Psoas muscle (tissue), 8 donors: ENCODE measurements around the gene NXPH3. TPM values are rescaled to one million over a fixed set of nuclear protein-coding genes. Genes with fewer than 3 reads are reported as not detected.

Experiments used
- ATAC-seq, 4 donors: fragments of 200-7000 bp; cut with Tn5 transposase; one replicate each; pipeline ENCODE4 v1.9.1; 2020; ENCODE audit warnings: moderate library complexity in 3 of 4, mild to moderate bottlenecking in 2 of 4
- DNase-seq, 2 donors: peaks; one replicate each; pipeline ENCODE4 v3.0.0-alpha.2; 2020
- H3K27ac ChIP-seq: fragments of 200-600 bp; one replicate; pipeline ENCODE4 v1.8.0; 2022
- H3K27me3 ChIP-seq, 3 donors: fragments of 200-600 bp in 1 of 3; one replicate each; pipeline versions ENCODE4 v1.6.1 to v1.8.0; 2013 to 2022; ENCODE audit warnings: low read length in 2 of 3, mild to moderate bottlenecking in 2 of 3, moderate library complexity in 1 of 3; ENCODE audit not compliant: insufficient read depth in 3 of 3
- H3K36me3 ChIP-seq, 2 donors: fragments of 200-600 bp in 1 of 2; one replicate each; pipeline versions ENCODE4 v1.6.1 to v1.8.0; 2013 to 2022; ENCODE audit warnings: low read depth in 1 of 2, mild to moderate bottlenecking in 1 of 2, moderate library complexity in 1 of 2; ENCODE audit not compliant: insufficient read depth in 1 of 2
- H3K4me1 ChIP-seq: fragments of 200-600 bp; one replicate; pipeline ENCODE4 v1.8.0; 2022
- H3K4me3 ChIP-seq: fragments of 200-600 bp; one replicate; pipeline ENCODE4 v1.8.0; 2022; ENCODE audit warnings: mild to moderate bottlenecking
- H3K9me3 ChIP-seq: fragments of 200-600 bp; one replicate; pipeline ENCODE4 v1.8.0; 2022
- WGBS, 3 donors: extraction: QIAGEN DNeasy Blood & Tissue Kit; methylation state at CpG; one replicate each; pipeline versions ENCODE4 v1.1.6 to v1.1.7; 2013; 5-methylcytosine and 5-hydroxymethylcytosine counted together
- intact Hi-C, 2 donors: fragments of 100-400 bp; cut with DNase I; formaldehyde crosslinking; loops; one replicate each; pipeline versions ENCODE4 v1.11.0 to v1.14.2; 2022
- polyA plus RNA-seq, 3 donors: library from polyadenylated mRNA; stranded (reverse); fragments of 200-250 nt; gene quantifications; one replicate each; pipeline ENCODE4 v1.2.3, GENCODE V29; 2013
- total RNA-seq, 4 donors: library from RNA; stranded (reverse); fragmentation: NEBNext Ultra II Directional in 2 of 4; extraction: Animal tissue kit (Norgen Biotek cat#: 25700) in 2 of 4; gene quantifications; one replicate each; pipeline versions ENCODE4 v1.2.1 to v1.2.4, GENCODE V29; 2021 to 2023
- TF ChIP-seq, protein P1 (sequence below): fragments of 200-600 bp; IDR thresholded peaks from one replicate; pipeline ENCODE4 v1.8.0; 2022; ENCODE audit warnings: antibody characterized with exemption
- donor health status: healthy with polysubstance abuse.
- donor health status: DM: no; HTN: no; CAD: no; lungs with moderate emphysema.
- donor health status: Bipolar disorder and iron deficiency.
- donor health status: healthy.
- donor health status: DM: yes; HTN: yes; CAD: no.
- donor health status: DM: no; HTN: no; CAD: no.
- donor health status: DM: no; HTN: no; CAD: no.
- donor health status: DM: yes; HTN: yes; CAD: no.

NXPH3 gene
- total and polyA plus RNA-seq, 7 donors: 0.39 to 1.8 (median 0.55) TPM

DNA sequence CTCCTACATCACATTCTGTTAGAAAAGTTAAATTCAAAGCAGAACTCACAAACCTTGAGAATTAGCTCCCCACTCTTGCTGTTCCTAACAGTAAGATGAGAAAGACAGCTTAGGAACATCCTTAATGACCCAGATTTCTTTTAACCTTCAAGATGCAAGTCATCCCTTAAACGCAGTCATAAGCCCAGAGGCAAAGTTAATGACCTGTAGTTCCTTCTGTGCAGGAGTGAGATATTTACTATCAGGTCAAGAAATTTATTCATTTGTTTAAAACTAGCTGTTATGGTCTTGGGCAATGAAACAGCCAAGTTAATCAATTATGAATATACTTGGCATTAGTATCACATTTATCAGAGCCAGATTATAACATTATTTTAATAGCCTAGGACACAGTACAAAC lies 37.1 kb downstream of the NXPH3 start:
- peaks cover 9 to 53% of the 10 kb centered on the region in 2 donors for H3K36me3 ChIP-seq
- intact Hi-C loops: no loop called here
- WGBS, 3 donors: 42 to 66% (median 44%) methylated on average over 1 of the region's 1 CpG
- H3K9me3 ChIP-seq: no peaks in the 10 kb centered on the region
- TF ChIP-seq, protein P1, sequence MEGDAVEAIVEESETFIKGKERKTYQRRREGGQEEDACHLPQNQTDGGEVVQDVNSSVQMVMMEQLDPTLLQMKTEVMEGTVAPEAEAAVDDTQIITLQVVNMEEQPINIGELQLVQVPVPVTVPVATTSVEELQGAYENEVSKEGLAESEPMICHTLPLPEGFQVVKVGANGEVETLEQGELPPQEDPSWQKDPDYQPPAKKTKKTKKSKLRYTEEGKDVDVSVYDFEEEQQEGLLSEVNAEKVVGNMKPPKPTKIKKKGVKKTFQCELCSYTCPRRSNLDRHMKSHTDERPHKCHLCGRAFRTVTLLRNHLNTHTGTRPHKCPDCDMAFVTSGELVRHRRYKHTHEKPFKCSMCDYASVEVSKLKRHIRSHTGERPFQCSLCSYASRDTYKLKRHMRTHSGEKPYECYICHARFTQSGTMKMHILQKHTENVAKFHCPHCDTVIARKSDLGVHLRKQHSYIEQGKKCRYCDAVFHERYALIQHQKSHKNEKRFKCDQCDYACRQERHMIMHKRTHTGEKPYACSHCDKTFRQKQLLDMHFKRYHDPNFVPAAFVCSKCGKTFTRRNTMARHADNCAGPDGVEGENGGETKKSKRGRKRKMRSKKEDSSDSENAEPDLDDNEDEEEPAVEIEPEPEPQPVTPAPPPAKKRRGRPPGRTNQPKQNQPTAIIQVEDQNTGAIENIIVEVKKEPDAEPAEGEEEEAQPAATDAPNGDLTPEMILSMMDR: no peak
- no peak for DNase-seq
- H3K27me3 ChIP-seq: no peaks in the 10 kb centered on the region
- no peak for ATAC-seq
- H3K4me3 ChIP-seq: no peak overlapping the region
- H3K27ac ChIP-seq: no peak overlapping the region
- peaks cover 40% of the 10 kb centered on the region for H3K4me1 ChIP-seq

DNA sequence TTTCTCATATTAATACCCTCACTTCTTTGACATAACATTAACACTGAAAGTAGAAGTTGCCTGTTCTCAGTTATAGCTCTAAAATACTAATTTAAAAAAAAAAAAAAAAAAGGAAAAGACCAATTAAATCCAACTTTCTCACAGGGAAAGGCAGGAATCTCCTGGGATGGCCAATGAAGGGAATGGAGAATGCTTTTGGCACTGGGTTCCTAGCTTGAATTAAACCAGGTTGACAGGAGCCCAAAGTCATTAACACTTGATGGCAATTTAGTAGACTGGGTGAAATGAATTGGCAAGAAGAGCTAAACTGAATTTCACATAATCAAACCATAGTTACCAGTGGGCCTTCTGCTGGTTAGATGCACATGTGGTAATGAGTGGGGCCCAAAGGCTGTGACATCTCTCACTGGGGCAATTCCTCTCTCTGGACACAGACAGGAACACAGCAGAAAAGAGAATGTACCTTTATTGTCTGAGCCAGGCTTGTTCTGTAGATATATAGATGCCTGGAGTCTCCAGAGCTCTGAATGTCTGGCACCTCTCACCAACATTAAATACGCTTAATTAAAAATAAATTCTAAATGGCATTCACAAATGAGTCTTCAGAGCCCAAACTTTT lies 37.6 kb downstream of the NXPH3 start:
- H3K4me3 ChIP-seq: no peak overlapping the region
- 94 to 100% (median 100%) methylated on average over 1 of the region's 1 CpG for WGBS, 3 donors
- ATAC-seq (no peak), DNase-seq (no peak)
- no peaks in the 10 kb centered on the region for H3K9me3 ChIP-seq
- no peaks in the 10 kb centered on the region for H3K27me3 ChIP-seq
- H3K27ac ChIP-seq: no peak overlapping the region
- TF ChIP-seq, protein P1: no peak
- peaks cover 40% of the 10 kb centered on the region for H3K4me1 ChIP-seq
- intact Hi-C loops: no loop called here
- H3K36me3 ChIP-seq: peaks cover 7 to 53% of the 10 kb centered on the region in 2 donors

DNA sequence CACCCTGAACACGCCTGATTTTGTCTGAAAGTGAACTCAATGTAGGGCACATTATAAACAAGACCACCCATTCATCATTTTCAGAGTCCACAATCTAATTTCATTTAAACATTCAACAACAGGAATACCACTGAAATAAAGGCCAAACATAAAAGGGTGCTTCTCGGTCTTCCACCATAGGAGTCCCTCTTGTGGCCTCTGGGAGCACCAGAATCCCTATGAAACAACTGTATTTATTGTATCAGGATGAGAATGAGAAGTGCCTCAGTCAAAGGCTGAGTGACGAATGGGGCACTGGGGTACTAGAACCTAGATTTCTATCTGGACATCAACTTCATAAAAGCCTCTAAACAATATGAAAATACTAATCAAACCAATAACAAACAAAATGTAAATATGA lies 40.4 kb downstream of the NXPH3 start:
- ATAC-seq: peak in 2 of 4 donors; percentile 34 to 35
- 71 to 83% (median 77%) methylated on average over 3 of the region's 3 CpGs for WGBS, 3 donors
- Histone ChIP-seq H3K4me1 (peaks cover 43% of the 10 kb centered on the region), H3K27me3 (no peaks in the 10 kb centered on the region), H3K4me3 (peak overlapping the region; percentile 13), H3K9me3 (no peaks in the 10 kb centered on the region), H3K27ac (peak overlapping the region; percentile 43), H3K36me3 (peaks cover 3 to 53% of the 10 kb centered on the region in 2 donors)
- intact Hi-C loops: loop anchor here in 1 of 2 donors (5.0 kb wide), 2 partner anchors 46 to 61 kb away; partner anchors contain the start of gene SPOP
- TF ChIP-seq, protein P1: no peak
- DNase-seq: no peak

DNA sequence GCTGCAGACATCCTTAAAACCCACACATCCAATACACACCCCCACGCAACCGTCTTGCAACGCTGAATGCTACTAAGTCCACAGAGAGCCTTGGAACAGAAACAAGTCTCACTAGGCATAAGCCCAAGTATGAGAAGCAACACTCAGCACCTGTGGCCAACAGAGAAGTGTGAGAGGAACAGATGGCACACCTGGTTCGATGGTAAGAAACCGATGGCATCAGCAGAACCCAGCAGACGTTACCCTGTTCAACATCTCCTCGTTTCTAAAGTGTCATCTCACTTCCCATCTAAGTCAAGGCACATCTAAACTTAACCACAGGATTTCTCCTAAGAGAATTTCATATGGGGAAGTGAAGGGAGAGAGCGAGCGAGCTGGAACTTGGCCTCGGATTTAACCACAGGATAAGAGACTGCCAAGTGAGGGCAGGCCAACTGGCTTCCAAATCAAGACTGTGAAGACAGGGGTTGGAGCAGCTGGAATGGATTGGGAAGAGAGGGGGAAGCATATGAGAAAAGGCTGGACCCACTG lies 41.0 kb downstream of the NXPH3 start:
- H3K4me1 ChIP-seq: peaks cover 49% of the 10 kb centered on the region
- H3K36me3 ChIP-seq: peaks cover 3 to 57% of the 10 kb centered on the region in 2 donors

More for the DNA sequence above, 41.0 kb downstream of the NXPH3 start:
- no peaks in the 10 kb centered on the region for H3K27me3 ChIP-seq
- DNase-seq: peak; percentile 79 to 82
- ATAC-seq: peak; percentile 79 to 85 (median 84)
- H3K27ac ChIP-seq: peak overlapping the region; percentile 43
- H3K4me3 ChIP-seq: peak overlapping the region; percentile 13
- H3K9me3 ChIP-seq: no peaks in the 10 kb centered on the region
- TF ChIP-seq, protein P1: no peak
- intact Hi-C loops: loop anchor here in 1 of 2 donors (5.0 kb wide), 2 partner anchors 46 to 61 kb away; partner anchors contain the start of gene SPOP
- 16 to 26% (median 18%) methylated on average over 10 of the region's 10 CpGs for WGBS, 3 donors
